Caco-2 (cell line): Measurements from ENCODE around the gene COL26A1. TPM values are rescaled to one million over a fixed set of nuclear protein-coding genes. Genes with fewer than 3 reads are reported as not detected.
"Not testable (repeated sequence)": the region's sequence is repeated elsewhere in the genome, so short reads cannot be mapped to it uniquely, and the experiment has no call there.

ENCODE experiments used
- BruUV-seq: library from RNA; stranded (reverse); fragments of 400-500 nt; replicated peaks from 2 replicates; lab custom pipeline; 2021; lab: Mats Ljungman, UMichigan
- CTCF ChIA-PET: fragments of 300-600 bp; sonication (Branson Sonifier 250); formaldehyde crosslinking; loops from one replicate; lab custom pipeline; 2022; ENCODE audit warnings: antibody characterized with exemption; lab: Charles Lee
- POLR2A ChIA-PET: fragments of 300-600 bp; sonication (Branson Sonifier 250); formaldehyde crosslinking; loops from one replicate; lab custom pipeline; 2022; ENCODE audit warnings: antibody characterized with exemption; lab: Charles Lee
- DNase-seq, 2 experiments: peaks; one replicate each; pipeline versions ENCODE4 v3.0.0 to v3.0.0-alpha.2; 2020 to 2022
- H3K27me3 ChIP-seq: replicated peaks from 2 replicates; pipeline ENCODE4 v1.6.0; 2011; ENCODE audit warnings: low read length; ENCODE audit not compliant: control insufficient read depth, insufficient read depth
- H3K36me3 ChIP-seq: 2 replicates; pipeline ENCODE4 v1.5.1; 2011; ENCODE audit warnings: low read length; ENCODE audit not compliant: control insufficient read depth, insufficient read depth
- H3K4me1 ChIP-seq: fragments of 250-450 bp; sonication (Bioruptor Pico); 2 replicates; pipeline ENCODE4 v1.5.1; 2020; ENCODE audit warnings: mild to moderate bottlenecking
- H3K4me3 ChIP-seq: 2 replicates; pipeline ENCODE4 v1.5.1; 2011; ENCODE audit warnings: low read depth, mild to moderate bottlenecking, control low read depth, low read length
- H3K9me3 ChIP-seq: fragments of 250-450 bp; sonication (Bioruptor Pico); 2 replicates; pipeline ENCODE4 v1.5.1; 2020; ENCODE audit warnings: mild to moderate bottlenecking, moderate library complexity
- H3K27ac Mint-ChIP-seq: one replicate; pipeline ENCODE4 v1.8.0; 2022; ENCODE audit warnings: mixed read lengths; ENCODE audit not compliant: unreplicated experiment
- H3K27me3 Mint-ChIP-seq: one replicate; pipeline ENCODE4 v1.8.0; 2022; ENCODE audit warnings: mixed read lengths; ENCODE audit not compliant: insufficient read depth, unreplicated experiment
- H3K36me3 Mint-ChIP-seq: one replicate; pipeline ENCODE4 v1.8.0; 2022; ENCODE audit warnings: mild to moderate bottlenecking, mixed read lengths; ENCODE audit not compliant: insufficient read depth, unreplicated experiment
- H3K4me1 Mint-ChIP-seq: one replicate; pipeline ENCODE4 v1.8.0; 2022; ENCODE audit warnings: low read depth, mixed read lengths; ENCODE audit not compliant: unreplicated experiment
- H3K4me3 Mint-ChIP-seq: one replicate; pipeline ENCODE4 v1.8.0; 2022; ENCODE audit warnings: mild to moderate bottlenecking, moderate library complexity, mixed read lengths; ENCODE audit not compliant: unreplicated experiment
- H3K9me3 Mint-ChIP-seq: one replicate; pipeline ENCODE4 v1.8.0; 2022; ENCODE audit warnings: mixed read lengths; ENCODE audit not compliant: unreplicated experiment
- CTCF ChIP-seq, 2 experiments: fragments of 200-600 bp in 1 of 2; IDR thresholded peaks; 1 replicate in 1 of 2; 2 replicates in 1 of 2; pipeline versions ENCODE4 v1.5.1 to v1.8.0; 2011 to 2022; ENCODE audit warnings: antibody characterized with exemption in 1 of 2, control low read depth in 1 of 2, inconsistent platforms in 1 of 2, low read depth in 1 of 2, low read length in 1 of 2, mild to moderate bottlenecking in 1 of 2, moderate library complexity in 1 of 2; ENCODE audit not compliant: insufficient read depth in 1 of 2, severe bottlenecking in 1 of 2, unreplicated experiment in 1 of 2
- intact Hi-C: fragments of 100-400 bp; cut with micrococcal nuclease; formaldehyde crosslinking; loops from one replicate; pipeline ENCODE4 v1.10.0; 2022; ENCODE audit not compliant: unreplicated experiment
- total RNA-seq: library from RNA; stranded (reverse); gene quantifications from 2 replicates; pipeline ENCODE4 v1.2.3, GENCODE V29; 2022

The COL26A1 gene
- total RNA-seq, 1 experiment from 2014 or later: 23.3 TPM

GRCh38 chr7:101428093-101428866, 65.6 kb downstream of the COL26A1 start:
- no peak overlapping the region for H3K4me3 Mint-ChIP-seq

GRCh38 chr7:101432316-101432715, 69.6 kb downstream of the COL26A1 start:
- Histone ChIP-seq H3K4me1 (peaks cover 4% of the 10 kb centered on the region; the same call in 1 of the 2 replicates), H3K36me3 (no peaks in the 10 kb centered on the region), H3K27me3 (no peaks in the 10 kb centered on the region), H3K4me3 (no peak overlapping the region), H3K9me3 (no peaks in the 10 kb centered on the region)
- POLR2A ChIA-PET: no interaction called here
- peaks cover 6% of the 10 kb centered on the region for H3K36me3 Mint-ChIP-seq
- H3K4me1 Mint-ChIP-seq: peaks cover 7% of the 10 kb centered on the region
- no TSS peak for BruUV-seq
- intact Hi-C loops: no loop called here
- H3K27ac Mint-ChIP-seq: no peak overlapping the region
- no peak for TF ChIP-seq CTCF (IDR thresholded peaks at IDR 0.05; ENCODE audit: insufficient read depth in 1 of 2, low read depth in 1 of 2, low read length in 1 of 2, severe bottlenecking in 1 of 2, unreplicated experiment in 1 of 2)
- DNase-seq: no peak
- H3K27me3 Mint-ChIP-seq: no peaks in the 10 kb centered on the region
- no peak overlapping the region for H3K4me3 Mint-ChIP-seq
- H3K9me3 Mint-ChIP-seq: no peaks in the 10 kb centered on the region
- CTCF ChIA-PET: no interaction called here

More at GRCh38 chr7:101428093-101428866, 65.6 kb downstream of the COL26A1 start:
- Histone ChIP-seq H3K4me3 (no peak overlapping the region), H3K9me3 (no peaks in the 10 kb centered on the region), H3K27me3 (no peaks in the 10 kb centered on the region), H3K4me1 (no peaks in the 10 kb centered on the region), H3K36me3 (no peaks in the 10 kb centered on the region)
- no peaks in the 10 kb centered on the region for H3K9me3 Mint-ChIP-seq
- CTCF ChIA-PET: no interaction called here
- intact Hi-C loops: no loop called here
- DNase-seq: no peak
- TF ChIP-seq CTCF (IDR thresholded peaks at IDR 0.05; ENCODE audit: insufficient read depth in 1 of 2, low read depth in 1 of 2, low read length in 1 of 2, severe bottlenecking in 1 of 2, unreplicated experiment in 1 of 2): no peak
- H3K4me1 Mint-ChIP-seq: no peaks in the 10 kb centered on the region
- H3K36me3 Mint-ChIP-seq: no peaks in the 10 kb centered on the region
- POLR2A ChIA-PET: no interaction called here
- H3K27ac Mint-ChIP-seq: no peak overlapping the region
- no peaks in the 10 kb centered on the region for H3K27me3 Mint-ChIP-seq
- BruUV-seq: no TSS peak

GRCh38 chr7:101433688-101434087, 71.0 kb downstream of the COL26A1 start:
- Mint-ChIP-seq H3K4me1 (peaks cover 7% of the 10 kb centered on the region), H3K27ac (no peak overlapping the region), H3K9me3 (no peaks in the 10 kb centered on the region), H3K36me3 (peaks cover 6% of the 10 kb centered on the region), H3K4me3 (no peak overlapping the region), H3K27me3 (no peaks in the 10 kb centered on the region)
- BruUV-seq: no TSS peak
- no peak for TF ChIP-seq CTCF (IDR thresholded peaks at IDR 0.05; ENCODE audit: insufficient read depth in 1 of 2, low read depth in 1 of 2, low read length in 1 of 2, severe bottlenecking in 1 of 2, unreplicated experiment in 1 of 2)
- CTCF ChIA-PET: no interaction called here
- Histone ChIP-seq H3K4me3 (no peak overlapping the region), H3K27me3 (no peaks in the 10 kb centered on the region), H3K9me3 (no peaks in the 10 kb centered on the region), H3K4me1 (peaks cover 4% of the 10 kb centered on the region; the same call in 1 of the 2 replicates), H3K36me3 (no peaks in the 10 kb centered on the region)
- DNase-seq: no peak
- POLR2A ChIA-PET: no interaction called here
- intact Hi-C loops: no loop called here

- H3K36me3 Mint-ChIP-seq, H3K4me1 ChIP-seq, POLR2A ChIA-PET, H3K4me3 Mint-ChIP-seq, H3K9me3 Mint-ChIP-seq, BruUV-seq, intact Hi-C loops, H3K27me3 Mint-ChIP-seq, DNase-seq, CTCF ChIA-PET, H3K27ac Mint-ChIP-seq, H3K9me3 ChIP-seq, H3K36me3 ChIP-seq, H3K4me1 Mint-ChIP-seq, H3K4me3 ChIP-seq, H3K27me3 ChIP-seq: not testable (repeated sequence)
Measured at GRCh38 chr7:101434155-101434554, 71.5 kb downstream of the COL26A1 start.
